ENCODE results near the gene BRD3OS. TPM values are rescaled to one million over a fixed set of nuclear protein-coding genes. Genes with fewer than 3 reads are reported as not detected.
A peak's percentile ranks its signal among the peaks of the same experiment; 100 is the strongest.

Gene BRD3OS
- total RNA-seq, 1 donor from 2014 or later, result 16.9 TPM

DNA sequence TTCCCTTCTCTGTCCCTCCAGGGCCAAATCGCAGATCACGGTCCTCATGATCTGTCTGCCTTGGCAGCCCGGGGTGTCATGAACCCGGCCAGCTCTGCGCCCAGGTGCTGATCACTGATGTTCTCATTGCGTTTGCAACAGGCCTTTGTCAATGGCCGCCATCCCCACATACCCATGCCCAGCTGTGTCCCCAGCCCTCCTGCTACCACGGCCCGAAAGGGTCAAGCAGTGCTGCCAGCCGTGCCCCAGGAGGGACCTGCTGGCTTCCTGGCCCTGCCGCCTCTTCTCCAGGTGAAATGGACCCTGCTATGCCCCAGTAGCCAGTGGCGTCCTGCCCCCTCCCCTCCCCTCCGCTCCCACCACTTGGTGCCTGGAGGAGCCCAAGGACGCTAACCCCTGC, 20.4 kb upstream of the BRD3OS start:
- no peak for DNase-seq (ENCODE audit: low spot score)

DNA sequence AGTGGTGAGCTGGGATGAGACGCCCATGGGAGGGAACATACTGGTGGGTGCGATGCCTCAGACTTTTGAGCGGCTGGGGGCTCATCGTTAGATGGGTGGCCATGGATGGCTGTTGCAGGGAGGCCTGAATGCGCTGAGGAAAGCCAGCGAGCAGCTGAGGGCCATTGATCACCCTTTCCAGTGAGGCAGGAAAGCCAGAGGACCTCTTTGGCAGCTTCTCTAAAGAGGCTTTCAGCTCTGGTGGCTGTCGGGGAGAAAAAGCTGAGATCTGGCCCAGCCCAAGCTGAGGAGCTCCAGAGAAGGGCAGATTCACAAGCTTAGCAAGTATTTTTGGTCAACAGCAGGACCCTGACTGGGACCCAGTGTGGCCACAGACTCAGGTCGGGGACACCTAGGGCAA, 19.9 kb upstream of the BRD3OS start:
- no peak for DNase-seq (ENCODE audit: low spot score)

DNA sequence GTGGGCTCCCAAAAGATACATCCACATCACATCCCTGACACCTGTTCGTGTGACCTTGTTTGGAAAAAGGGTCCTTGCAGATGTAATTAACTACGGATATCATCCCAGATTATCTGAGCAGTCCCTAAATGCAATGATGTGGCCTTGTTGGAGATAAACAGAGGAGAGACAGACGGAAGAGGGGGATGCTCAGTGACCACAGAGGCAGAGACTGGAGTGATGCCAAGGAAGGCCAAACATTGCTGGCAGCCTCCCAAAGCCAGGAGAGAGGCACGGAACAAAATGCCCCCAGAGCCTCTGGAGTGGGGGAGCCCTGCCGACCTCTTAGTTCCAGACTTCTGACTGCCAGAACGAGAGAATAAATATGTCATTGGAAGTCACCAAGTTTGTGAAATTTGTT, 18.1 kb upstream of the BRD3OS start:
- no peak for DNase-seq (ENCODE audit: low spot score)

DNA sequence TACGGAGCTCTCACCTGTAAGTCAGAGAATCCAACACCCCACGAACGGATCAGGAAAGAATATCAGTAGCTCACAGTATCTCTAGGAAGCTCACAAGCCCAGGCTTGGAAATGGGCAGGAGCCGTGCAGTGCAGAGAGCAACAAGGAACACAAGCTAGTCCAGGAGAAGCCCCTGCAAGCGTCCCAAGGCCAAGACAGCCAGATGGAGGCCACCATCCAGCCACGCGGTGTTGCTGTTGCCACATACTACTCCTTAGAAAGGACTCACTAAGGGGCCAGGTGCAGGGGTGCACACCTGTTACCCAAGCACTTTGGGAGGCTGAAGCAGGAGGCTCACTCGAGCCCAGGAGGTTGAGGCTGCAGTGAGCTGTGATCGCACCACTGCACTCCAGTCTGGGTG, 17.7 kb upstream of the BRD3OS start:
- DNase-seq (ENCODE audit: low spot score), result no peak

DNA sequence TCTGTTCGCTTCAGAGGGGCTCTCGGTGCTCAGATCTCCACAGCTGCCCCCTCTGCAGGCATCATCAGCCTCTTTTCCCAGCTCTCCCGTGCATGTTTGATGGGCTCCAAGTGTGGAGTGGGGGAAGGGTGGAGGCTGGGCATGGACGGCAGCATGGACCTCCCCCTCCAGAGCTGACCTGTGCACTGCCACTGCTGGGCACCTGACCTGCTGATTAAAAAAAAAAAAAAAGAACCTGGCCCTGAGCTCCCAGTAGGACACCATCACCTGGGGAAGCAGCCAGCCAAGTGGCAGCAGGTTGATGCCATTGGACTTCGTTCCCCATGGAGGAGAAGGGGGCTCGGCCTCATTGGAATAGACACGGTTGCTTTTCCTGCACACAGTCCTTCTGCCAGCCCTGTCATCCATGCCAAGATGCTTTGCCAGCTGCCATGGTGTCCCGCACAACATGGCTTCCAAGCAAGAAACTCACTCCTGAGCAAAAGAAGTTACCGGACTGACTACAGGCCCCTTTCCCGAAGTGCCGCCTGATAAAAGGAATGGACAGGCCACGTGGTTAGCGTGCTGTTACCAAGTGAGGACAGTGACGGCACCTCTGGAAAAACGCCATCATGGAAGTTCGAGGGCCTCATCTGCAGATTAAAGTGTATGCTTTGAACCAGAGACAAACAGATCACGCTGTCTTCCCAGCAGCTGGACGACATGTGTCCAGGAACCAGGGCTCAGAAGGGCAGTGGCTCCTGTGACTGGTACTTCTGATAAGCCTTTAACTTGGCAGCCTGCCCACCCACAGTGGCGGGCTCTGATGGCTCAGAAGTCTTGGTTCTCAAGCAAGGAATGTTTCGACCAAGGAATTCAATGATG, 14.7 kb upstream of the BRD3OS start:
- DNase-seq (ENCODE audit: low spot score), result no peak

DNA sequence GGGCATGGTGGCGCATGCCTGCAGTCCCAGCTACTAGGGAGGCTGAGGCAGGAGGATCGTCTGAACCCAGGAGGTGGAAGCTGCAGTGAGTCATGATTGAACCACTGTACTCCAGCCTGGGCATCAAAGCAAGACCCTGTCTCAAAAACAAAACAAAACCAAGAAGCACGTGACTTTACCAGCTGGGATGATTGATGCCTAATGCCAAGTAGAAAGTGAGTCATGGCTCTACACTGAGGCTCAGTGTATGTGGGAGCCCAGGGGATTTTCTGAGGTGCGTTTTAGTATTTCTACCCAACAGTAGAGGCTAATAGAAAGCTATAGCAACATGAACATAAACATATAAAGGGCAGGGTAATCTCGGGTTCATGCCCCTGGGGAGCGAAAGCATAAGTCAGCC, 13.9 kb upstream of the BRD3OS start:
- no peak for DNase-seq (ENCODE audit: low spot score)

DNA sequence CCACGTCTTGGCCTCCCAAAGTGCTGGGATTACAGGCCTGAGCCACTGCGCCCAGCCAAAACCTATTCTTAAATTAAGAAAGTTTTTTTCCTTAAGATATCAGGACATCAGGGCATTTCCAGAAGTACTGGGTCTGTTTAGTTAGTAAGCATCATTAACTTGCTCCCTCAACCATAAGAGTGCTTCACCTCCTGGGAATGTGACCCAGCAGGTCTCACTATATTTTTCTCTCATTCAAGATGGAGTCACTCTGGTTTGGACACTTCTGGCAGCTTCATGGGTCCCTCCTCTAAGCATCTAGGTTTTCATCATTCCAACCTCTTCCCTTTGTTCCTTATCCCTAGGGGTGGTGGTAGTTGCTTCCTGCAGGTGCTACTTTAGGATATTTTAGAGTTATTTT, 10.3 kb upstream of the BRD3OS start:
- no peak for DNase-seq (ENCODE audit: low spot score)

DNA sequence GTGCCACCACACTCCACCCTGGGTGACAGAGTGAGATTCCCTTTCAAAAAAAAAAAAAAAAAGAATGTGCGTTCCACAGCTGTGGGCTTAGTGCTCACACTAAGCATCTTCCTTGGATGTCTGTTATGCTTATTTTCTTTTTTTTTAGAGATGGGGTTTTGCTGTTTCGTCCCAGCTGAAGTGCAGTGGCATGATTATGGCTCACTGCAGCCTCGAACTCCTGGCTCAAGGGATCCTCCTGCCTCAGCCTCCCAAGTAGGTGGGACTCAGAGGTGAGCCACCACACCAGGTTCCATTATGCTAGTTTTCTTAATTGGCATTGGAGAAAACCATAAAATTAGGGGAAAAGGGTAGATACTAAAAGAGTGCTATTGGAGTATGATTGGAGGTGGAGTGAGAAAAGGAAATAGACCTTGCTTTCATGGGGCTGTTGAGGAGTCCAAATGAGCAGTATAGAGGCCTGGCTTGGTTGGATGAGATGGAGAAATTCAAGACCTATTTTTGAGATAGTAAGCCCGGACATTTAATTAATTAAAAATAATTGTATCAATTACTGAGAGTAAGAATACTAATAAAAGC, 978 bp upstream of the BRD3OS start:
- no peak for DNase-seq (ENCODE audit: low spot score)

DNA sequence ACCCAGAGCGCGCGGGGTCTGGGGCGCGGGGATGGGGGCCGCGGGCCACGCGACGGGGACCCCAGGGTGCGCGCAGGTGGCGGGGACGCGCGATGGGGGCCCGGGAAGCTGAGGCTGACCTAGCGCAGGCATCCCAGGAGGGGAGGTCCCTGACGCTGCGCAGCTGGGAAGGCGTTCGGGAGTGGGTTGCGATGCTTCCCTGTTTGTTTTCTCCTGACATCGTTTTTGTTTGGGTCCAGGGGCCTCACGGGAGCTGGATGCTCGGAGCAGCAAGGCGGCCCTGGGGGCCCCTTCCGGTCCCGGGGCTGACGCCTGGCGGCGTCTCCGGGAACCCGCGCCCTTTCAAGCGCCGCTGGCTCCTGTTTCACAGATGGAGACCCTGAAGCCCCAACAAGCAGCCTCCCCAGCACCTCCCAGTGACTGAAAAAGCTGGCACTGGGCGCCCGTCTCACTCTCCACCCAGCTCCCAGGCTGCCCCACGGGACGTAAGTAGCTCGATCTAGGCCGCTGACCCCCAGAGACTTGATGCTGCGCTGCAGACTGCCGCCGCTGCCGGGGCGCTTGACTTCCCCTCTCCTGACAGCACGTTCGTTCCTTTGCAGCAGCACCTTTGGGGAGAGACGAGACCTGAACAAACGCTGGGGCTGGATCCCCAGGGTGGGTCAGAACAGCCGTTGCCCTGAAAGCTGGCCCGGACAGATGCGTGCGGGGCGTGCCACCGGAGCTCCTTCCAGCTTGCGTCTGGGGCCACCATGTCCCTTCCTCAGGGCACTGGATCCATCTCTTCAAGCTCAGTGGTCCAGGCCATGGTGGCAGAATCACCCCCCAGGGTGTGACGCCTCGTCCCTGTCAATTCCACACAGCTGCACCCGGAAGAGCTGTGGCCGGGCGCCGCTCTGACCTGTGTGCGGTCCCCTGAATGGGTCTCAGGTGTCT, 593 bp downstream of the BRD3OS start:
- peak; percentile 63 for DNase-seq (ENCODE audit: low spot score)

DNA sequence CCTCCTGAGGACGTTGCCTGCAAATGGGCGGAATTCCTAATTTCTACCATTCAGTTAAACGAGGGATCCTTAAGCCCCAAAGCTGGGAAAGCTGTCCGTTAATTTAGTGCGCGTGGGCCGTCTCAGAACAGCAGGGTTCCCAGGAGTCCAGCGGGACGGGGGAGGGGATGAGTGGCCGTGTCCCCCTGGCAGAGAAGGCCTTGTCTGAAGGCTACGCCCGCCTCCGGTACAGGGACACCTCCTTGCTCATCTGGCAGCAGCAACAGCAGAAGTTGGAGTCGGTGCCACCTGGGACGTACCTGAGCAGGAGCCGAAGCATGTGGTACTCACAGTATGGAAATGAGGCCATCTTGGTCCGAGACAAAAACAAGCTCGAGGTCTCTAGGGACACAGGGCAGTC, 1.3 kb downstream of the BRD3OS start:
- no peak for DNase-seq (ENCODE audit: low spot score)

DNA sequence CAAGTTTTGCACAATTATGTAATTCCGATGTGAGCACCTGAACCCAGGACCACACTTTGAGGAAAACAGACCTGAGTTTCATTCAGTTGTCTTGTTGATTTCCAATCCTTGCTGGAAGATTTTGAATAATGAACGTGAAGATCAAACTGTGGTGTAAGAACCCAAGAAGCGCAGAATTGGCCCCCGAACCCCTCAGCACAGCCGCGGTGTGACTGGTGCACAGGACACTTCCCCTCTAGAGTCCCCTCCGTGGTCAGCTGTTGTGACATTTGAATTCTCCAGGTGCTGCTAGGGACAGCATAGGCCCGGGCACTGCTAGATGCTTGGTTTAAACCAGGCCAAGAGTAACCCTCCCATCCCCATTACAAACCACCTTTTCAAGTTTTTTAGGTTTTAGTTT, 1.7 kb downstream of the BRD3OS start:
- no peak for DNase-seq (ENCODE audit: low spot score)

DNA sequence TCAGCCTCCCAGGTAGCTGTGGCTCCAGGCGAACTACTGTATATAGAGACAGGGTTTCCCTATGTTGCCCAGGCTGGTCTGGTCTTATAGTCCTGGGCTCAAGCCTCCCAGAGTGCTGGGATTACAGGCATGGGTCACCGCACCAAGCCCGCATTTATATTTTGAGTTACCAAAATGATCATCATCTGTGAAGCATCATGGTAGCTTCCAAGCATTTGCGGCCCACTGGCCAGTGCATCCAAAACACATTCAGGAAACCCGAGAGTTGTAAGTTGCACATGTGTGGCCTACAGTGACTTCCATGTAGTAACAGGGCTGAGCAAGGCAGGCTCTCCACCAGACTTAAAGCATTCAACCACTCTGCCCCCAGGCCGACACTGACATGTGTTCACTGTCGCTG, 2.3 kb downstream of the BRD3OS start:
- DNase-seq (ENCODE audit: low spot score), result no peak

DNA sequence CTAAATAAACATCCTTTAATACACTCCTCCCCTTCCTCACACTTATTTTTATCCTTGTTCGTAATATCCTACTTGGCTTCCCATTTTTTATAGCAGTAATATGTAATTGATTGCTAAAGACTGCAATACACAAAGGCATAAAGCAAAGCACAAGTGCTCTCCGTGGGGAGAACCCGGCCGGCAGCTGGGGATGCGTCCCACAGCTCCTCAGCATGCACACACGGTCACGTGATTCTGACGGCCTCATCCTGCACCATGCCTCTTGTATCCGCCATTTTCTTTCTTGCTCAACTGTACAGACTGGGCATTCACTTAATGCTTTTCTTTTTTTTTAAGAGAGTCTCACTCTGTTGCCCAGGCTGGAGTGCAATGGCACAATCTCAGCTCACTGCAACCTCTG, 2.8 kb downstream of the BRD3OS start:
- no peak for DNase-seq (ENCODE audit: low spot score)

DNA sequence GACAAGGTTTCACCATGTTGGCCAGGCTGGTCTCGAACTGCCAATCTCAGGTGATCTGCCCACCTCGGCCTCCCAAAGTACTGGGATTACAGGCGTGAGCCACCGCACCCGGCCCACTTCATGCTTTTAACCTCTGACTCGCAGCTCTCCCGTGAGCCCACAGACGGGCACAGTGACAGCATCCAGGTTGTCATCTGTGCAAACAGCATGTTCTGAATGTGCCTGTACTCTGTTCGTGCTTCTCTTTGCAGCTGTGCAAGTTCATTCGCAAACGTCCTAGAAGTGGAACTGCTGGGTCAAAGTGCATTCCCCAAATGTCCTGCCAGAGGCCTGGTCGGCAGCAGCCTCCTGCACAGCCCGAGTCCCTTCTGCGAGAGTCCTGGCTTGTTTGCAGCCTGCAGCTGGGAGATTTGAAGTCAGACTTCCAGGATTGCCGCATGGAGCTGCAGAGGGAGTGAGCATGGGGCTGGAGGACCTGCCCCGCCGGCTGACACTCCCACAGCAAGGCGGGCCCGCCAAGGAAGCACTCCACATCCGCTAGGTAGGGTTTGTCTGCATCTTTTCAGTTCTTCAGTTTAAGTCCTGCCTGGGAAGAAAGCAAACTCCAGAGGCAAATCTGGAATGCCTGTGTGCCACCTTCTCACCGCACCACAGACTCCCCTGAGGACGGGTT, 3.4 kb downstream of the BRD3OS start:
- DNase-seq (ENCODE audit: low spot score), result no peak

DNA sequence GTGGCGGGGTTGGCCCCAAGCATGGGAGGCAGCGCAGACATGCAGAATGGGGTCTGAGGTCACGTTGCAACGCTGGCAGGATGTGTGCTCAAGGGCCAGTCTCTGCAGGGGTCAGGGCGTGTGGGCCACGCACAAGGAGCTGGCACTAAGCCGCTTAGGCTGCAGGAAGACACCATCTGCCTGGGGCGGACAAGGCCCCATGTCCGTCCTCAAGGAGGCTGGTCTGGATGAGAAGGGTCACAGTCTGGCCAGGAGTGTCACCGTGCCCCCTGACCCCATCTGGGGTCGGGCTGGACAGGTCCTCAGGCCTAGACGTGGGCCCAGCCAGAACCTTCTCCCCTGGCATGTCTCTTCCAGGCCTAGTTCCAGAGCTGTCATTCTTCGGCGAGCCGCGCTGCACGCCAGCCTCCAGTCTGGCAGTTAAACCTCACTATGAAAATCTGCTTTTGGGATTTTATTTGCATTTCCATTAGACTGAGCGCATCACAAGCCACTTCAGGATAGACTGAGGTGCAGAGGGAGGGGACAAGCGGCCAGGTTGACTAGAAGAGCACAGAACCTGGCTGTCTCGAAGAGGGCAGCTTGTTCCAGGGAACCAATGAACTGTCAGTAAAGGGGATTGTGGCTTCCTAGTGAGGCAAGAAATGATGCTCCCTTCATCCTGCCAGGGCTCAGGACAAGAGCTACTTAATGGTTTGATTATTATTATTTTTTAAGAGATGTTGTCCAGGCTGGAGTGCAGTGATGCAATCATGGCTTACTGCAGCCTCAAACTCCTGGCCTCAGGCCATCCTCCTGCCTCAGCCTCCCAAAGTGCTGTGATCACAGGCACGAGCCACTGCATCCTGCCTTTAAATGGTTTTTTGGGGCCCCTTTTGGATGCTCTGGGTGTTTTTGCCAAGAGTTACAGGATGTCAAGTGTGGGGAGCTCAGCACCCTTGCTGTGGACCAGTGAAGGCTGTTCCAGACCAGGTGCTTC, 4.3 kb downstream of the BRD3OS start:
- DNase-seq (ENCODE audit: low spot score), result no peak

DNA sequence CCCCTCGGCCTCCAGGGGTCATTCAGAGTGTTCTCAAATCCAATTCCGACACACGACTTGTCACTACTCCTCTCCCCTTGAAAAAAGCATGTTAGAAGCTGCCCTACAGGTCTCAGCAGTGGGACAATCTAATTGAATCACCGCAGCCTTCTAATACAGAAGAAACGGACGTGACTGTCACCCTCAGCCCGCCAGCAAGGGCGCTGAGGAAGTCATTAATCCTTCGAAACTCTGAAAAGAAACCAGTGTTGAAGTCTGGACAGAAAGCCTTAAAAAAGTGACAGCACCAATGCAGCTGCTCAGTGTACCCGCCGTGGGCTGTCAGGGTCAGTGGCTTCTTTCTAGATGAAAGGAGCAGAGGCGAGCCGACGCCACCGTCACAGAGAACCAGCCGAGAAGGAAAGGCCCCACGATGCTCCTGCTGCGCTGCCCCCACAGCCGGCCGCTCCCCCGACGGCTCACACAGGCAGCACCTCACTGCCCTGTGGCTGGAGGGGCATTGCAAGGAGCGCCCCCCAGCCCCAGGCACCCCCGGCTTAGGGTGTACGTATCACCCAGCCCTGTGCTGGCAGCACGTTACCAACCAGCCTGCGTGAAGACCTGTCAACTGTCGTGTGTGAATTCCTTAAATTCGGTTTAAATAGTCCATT, 5.7 kb downstream of the BRD3OS start:
- DNase-seq (ENCODE audit: low spot score), result no peak

DNA sequence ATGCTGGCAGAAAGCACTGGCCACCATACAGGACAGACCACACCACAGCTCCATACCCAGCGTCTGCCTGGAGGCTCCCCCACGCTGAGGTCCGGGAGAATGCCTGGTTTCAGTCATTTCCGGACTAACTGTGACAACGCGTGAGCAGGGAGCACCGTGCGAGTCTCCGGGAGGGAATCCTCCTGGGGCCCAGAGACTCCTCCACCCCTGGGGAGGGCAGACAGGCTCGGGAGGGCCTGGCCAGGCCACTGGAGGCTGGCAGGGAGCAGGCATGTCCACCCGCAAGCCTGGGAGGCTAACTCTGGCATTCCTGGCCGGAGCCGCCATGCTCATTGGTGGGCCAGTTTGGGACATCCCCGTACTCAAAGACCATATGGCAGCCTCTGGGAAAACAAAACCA, 6.5 kb downstream of the BRD3OS start:
- DNase-seq (ENCODE audit: low spot score), result no peak

DNA sequence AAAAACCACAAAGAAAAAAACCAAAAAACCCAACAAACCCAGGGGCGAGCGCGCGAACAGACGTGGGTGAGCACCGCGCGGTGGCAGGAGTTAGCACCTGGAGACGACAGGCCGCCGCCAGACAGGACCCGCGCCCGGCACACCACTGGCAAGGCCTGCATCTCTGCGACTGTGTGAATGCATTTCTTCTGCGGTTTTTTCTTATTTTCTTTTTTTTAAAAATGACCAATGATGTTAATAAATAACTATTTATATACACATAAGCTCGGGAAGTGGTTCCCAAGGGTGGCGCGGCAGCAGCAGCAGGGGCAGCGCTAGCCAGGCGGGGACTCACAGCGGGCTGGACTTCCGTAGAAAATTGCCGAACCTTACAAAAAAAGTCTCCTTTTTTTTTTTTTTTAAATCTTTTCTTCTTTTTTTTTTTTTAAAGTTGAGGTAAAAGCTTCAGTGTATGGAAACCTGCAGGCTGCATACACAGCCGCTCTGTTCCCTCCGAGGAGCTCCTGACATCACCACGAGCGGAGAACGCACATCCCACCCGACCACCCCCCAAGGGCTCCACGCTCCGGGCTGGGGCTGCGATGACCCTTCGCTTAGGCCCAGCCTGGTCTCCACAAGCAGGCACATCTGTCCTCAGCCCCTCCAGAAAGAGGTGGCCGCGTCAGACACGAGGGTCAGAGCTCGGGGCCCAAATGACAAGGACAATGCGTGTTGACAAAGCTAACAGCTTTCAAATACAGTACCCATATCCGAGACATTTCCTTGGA, 7.4 kb downstream of the BRD3OS start:
- DNase-seq (ENCODE audit: low spot score), result no peak

DNA sequence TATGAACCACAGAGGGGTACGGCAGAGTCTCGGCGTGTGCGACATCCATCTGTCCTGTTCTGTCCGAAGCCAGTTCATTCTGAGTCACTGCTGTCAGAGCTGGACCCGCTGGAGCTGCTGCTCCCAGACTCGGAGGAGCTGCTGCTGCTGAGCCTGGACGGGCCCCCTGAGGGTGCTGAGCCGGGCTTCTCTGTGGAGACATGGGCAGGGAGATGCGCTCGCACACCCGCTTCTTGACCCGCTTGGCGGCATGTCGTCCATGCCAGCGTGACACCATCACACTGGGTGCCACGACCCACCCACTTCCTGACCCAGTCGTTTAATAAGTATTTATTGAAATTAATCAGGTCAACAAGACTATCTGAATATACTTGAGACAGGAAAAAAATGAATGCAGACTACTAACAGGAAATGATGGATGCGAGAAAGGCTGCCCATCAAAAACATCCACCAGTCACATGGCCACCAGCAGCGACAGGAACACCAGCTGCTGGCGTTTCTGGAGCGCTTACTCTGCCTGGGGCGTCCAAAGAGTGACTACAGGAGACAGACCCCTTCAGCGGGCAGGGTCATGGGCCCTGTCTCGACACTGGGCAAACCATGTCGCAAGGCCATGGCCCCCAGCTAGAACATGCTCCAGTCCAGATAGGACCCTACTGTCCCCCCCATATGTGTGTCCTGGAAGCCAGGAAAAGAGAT, 8.4 kb downstream of the BRD3OS start:
- no peak for DNase-seq (ENCODE audit: low spot score)

All from ureter (tissue), 1 donor.